ENCODE results near the gene GINS1.

GINS1 gene

GRCh38 chr20:25493137-25493536, 85.7 kb downstream of the GINS1 start:
- DNase-seq (ENCODE audit: low read depth in 2 of 2, low spot score in 1 of 2) = no peak

DNA sequence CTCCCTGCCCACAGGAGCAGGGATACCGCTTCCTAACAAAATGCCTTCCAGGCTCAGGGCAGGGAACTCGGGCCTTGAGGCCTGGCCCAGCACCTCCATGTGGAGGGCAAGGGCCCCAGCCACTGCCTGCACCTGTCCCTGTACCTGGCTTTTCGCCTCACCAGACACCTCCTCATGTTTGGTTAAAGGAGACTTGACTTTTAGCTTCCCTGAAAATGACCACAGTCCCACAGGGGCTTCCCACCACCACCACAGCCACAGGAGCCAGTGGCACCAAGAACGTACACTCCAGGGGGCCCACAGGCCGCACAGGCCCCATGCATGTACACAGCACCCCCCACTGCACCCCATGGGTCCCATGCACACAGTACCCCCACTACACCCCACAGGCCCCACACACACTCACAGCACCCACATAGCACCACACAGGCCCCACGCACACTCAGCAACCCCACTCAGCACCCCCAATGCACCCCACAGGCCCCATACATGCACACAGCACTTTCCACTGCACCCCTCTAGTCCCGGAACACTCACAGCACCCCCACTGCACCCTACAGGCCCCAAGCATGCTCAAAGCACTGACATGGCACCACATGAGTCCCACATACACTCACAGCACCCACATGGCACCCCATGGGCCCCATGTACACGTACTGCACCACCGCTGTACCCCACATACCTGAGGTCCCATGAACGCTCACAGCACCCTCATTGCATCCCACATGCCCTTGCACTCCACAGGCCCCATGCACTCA, 86.5 kb downstream of the GINS1 start:
- DNase-seq (ENCODE audit: low read depth in 2 of 2, low spot score in 1 of 2) = no peak

DNA sequence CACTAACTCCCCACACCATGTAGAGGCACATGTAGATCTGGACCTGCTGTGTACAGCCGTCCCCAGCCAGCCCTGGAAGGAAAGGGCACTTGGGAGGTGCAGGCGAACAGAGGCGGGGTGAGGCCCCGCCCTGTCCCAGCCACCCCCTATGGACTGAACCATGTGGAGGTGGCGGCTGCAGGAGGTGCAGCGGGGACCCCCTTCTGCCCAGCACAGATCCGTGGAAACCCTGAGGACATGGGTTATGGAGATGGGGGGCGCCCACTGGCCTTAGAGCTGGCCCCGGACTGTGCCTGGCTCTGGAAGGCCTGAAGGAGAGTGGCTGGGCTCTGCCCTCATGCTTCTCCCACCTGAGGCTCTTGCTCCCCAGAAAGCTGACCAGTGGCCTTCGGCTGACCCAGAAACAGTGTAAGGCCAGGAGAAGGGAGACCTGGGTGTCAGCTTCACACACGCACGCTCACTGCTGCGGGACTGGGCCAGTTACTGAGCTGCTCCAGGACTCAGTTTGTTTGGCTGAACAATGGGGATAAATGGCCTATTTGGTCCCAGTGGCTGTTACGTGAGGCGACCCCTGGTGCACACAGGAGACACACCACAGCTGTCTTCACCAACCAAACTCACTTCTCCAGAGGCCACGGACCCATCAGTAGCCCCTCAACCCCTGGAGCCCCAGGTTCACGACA, 87.2 kb downstream of the GINS1 start:
- no peak for DNase-seq (ENCODE audit: low read depth in 2 of 2, low spot score in 1 of 2)

- no peak for DNase-seq (ENCODE audit: low read depth in 2 of 2, low spot score in 1 of 2)
Measured at GRCh38 chr20:25495189-25495824, 87.8 kb downstream of the GINS1 start.

DNA sequence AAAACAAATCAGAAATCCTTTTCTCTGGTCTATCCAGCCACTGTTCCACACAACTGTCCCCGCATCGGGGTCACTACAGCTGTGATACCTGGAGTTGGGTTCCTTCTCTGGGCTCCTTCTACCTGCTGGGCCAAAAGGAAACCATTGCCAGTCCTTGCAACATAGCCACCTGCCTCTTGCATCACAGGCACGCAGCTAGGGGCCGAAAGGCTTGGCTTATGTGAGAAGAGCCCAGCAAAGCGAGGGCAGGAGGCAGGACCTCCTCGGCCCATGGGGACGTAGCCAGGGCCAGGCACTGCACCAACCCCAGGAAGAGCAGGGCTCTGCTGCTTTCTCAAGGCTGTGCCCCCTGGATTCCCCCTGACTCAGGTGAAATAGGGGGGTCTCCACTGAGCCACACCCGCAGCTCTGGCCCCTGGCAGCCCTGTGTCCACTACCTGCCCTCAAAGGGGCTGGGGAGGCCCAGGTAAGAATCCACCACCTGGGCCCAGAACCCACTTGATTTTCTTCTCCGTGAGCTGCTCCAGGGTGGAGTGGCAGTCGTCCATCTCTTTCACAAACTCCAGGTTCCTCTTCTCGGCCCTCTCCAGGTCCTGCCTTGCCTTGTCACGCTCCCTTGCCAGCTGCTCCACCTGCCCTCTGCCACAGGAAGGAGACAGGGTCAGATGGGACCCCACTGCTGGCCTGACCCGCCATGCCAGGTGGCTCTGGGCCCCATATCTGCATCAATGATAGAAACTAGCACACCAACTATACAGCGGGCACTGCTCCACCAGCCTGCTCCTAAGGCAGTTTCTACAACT, 88.9 kb downstream of the GINS1 start:
- DNase-seq (ENCODE audit: low read depth in 2 of 2, low spot score in 1 of 2) = no peak

GRCh38 chr20:25496968-25497401, 89.5 kb downstream of the GINS1 start:
- DNase-seq (ENCODE audit: low read depth in 2 of 2, low spot score in 1 of 2) = no peak

DNA sequence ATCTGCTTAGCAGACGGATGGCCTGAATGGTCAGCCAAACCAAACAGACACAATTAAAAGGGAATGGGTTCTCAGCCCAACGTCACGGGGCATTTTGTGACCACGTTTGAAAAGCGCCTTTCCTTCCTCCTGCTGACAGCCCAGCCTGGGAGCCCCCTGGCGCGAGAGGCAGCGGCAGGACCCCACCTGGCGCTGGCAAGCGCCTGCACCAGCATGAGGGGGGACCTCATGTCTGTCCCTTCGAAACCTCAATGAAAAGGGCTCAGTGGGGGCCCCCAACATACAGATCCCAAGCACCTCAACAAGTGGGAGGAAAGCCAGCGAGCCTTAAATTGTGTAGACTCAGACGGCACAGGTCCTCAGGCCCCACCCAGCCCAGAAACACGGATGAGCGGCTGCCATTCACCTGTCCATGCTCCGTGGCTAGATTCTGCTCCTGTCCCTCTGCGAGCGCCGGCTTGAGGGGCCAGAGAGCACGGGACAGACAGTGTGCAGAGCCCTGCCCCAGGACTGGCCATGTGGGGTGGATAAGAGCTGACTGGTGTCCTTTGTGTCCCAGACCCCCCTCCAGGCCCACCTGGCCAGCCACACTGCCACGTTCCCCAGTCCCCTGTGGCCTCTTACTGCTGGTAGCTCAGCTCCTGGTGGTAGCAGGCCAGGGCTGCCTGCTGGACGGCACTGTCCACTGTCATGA, 90.3 kb downstream of the GINS1 start:
- DNase-seq (ENCODE audit: low read depth in 2 of 2, low spot score in 1 of 2) = no peak
